Measurements from ENCODE around the gene GLB1L2.

GLB1L2 gene

DNA sequence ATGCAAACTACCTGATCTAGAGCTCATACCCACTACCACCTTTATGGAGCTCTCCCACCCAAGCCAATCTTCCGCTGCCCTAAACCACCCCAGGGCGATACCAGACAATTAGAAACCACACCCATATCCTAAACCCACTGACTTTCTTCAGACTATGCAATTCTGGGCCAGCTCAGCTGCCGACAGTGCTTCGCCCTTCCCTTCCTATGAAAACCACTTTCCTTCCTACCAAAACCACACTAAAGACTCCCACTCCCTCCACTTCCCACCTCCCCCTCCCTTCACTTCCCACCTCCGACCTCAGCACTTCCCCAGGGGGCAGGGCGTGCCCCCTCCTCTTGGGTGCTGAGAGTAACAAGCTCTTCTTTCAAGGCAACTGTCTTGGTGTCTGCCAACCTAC lies 55.2 kb downstream of the GLB1L2 start:
- no peak for DNase-seq (ENCODE audit: low spot score)

DNA sequence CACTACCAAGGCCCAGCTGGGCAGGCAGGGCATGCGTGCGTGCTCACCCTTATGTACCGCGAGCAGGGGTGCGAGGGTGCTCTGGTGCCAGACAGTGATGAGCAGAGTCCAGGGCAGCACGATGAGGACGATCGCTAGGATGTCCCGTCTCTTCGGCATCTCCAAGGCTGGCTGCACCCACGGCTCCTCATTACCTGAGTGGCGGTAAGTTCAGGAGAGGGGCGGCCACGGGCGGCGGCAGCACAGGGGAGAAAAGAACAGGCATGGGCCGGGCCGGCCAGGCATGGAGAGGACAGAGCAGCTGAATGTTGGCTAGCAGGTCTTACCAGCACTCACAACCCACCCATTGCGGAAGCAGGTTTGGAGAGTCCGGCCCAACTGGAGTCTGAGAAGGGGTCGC lies 55.7 kb downstream of the GLB1L2 start:
- no peak for DNase-seq (ENCODE audit: low spot score)

DNA sequence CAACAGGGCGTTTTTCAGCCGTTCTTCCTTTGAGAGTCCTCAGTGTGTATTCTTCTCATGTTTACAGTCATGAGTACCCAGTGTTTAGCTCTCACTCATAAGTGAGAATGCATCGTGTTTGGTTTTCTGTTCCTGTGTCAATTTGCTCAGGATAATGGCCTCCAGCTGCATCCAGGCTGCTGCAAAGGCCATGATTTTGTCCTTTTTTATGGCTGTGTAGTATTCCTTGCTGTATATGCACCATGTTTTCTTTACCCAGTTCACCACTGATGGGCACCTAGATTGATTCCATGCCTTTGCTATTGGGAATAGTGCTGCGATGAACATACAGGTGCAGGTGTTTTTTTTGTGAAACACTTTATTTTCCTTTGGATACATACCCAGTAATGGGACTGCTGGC lies 56.8 kb downstream of the GLB1L2 start:
- no peak for DNase-seq (ENCODE audit: low spot score)

DNA sequence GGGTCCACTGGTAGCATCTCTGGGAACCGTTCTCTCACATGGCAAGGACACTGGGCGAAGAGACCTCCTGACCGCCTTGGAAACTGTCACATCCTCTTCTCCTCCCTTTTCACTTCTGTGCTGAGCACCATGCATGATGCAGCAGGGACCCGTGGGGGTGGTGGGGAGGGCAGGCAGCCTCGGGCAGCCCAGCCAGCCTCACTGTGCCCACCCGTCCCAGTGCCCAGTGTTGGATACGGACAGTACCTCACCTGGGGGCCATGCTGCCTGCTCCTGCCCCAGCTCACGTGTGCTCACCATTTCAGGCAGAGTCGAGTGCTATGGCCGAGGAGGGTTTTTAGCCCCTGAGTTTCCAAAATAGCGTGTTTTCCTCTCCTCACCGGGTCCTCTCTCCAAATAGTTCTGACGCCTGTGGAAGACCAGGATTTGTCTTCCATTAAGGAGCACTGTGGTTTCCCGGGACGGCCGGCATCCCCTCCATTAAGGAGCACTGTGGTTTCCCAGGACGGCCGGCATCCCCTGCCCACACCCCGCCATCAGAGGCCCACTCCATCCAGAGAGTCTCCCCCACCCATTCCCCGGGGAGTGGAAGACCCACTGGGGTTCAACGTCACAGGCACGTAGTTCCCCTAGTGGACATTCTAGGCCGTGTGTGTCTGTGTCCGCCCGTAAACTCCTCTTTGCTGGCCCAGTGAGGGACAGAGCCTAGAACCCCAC lies 57.8 kb downstream of the GLB1L2 start:
- no peak for DNase-seq (ENCODE audit: low spot score)

DNA sequence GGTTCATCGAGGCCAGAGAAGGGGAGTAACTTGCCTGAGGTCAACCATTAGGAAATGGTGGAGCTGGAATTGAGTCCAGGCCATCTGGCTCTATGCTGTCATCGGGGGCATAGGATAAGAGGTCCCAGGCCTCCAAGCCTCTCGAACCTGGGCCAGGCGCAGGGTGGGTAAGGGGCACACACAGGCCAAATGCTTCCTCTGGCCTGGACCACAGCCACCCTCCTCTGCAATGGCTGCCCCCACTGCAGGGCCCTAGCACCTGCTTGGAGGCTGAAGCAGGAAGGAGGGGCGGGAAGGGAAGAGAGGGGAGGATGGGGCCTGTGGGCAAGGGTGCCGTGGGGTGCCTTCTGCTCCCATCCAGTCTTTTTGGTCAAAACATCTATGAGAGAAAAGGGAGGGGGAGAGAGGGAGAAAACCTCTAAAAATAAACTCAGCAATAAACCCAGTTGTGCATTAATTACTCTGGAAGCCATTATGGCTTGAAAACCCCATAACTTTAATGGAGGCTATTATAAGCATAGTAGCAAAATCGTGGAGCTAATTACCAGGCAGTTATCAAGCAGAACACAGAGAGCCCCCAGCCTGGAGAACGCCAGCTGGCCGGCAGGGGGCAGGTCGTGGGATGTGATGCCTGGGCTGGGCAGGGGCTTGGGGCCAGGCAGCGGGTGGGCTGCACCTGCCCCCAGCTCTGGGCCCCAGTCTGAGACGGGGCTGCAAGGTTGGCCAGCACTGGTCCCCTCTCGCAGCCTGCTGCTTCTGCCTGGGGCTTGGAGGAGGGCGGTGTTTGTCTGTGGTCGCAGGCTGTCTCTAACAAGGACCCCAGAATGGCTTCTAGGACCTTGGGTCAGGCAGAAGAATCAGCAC lies 59.1 kb downstream of the GLB1L2 start:
- DNase-seq (ENCODE audit: low spot score), result no peak

DNA sequence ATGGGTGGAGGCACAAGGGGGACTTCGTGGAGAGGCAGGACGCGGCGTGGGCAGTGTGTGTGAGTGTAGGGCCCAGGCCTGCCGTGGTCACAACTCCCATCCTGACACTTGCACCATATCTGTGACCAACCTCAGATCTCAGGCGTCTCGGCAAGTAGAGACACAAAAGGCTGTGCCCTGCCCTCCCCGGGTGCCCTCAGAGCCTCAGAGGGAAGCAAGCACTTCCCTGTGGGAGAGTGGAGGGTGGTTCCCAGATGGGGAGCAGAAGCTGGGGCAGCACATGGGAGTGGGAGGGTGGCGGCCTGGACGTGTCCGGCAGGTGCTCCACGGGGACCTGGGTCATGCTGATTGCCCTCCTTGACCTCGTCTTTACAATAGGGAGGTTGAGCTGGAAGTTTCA lies 59.9 kb downstream of the GLB1L2 start:
- no peak for DNase-seq (ENCODE audit: low spot score)

DNA sequence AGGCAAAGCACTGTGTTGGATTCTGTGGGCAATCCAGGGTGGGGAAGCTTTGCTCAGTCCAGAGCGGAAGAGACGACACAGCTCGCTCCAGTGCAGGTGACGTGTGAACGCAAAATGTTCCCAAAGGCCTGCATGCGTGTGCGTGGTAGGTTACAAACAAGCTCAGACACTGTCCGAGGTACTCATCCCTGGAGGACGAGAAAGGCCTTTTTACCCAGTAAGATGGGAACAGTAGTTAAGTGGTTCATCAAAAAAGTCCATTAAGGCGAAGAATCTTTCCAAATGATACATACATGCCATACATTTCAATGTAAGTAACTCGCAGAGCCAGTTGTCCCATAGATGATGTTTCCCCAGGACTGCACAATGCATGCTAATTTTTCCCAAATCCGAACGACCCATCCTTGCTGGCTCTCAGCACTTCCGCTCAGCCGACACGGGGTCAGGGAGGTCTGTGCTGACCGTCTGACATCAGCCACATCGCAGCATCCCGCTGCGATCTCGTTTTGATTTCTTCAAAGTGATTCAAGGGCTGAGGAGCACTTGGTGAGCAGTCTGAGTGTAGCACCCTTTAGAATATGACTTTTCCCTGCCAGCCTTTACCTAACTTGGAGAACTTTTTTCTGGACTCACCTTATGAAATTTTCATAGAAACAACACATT lies 61.3 kb downstream of the GLB1L2 start:
- no peak for DNase-seq (ENCODE audit: low spot score)

DNA sequence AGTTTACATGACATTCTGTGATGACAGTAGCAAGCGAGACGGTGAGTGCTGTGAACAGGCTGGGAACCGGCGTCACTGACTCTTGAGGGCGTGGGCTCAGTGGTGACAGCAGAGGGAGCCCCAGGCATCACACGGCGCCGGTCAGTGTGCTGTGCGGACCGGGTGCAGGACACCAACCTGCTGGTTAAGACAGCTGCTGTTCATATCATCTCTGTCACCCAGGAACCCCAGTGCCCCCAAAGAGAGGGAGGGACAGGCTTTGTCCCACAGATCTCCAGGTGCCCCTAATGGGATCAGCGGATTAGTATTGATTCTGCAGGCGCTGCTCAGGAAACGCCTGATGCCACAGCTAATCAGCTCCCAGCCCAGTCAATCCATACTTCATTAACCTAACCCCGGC lies 61.9 kb downstream of the GLB1L2 start:
- no peak for DNase-seq (ENCODE audit: low spot score)

DNA sequence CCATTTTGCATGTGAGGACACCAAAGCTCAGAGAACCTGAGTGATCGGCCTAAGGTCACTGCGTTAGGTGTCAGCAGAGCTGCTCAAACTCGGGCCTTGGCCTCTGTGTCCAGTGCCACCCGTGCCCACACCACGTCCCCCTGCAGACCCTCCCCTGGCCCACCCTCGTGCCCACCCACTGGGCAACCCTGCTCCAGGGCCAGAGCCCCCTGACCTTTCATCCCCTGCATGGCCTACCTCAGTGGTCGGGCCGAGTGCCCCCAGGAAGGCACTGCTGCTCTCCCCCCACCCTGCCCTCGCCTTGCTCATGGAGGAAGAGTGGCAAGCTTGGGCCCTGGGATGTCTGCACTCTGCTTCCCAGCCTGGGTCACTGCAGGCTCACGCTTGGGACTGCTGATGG lies 62.5 kb downstream of the GLB1L2 start:
- DNase-seq (ENCODE audit: low spot score), result no peak

DNA sequence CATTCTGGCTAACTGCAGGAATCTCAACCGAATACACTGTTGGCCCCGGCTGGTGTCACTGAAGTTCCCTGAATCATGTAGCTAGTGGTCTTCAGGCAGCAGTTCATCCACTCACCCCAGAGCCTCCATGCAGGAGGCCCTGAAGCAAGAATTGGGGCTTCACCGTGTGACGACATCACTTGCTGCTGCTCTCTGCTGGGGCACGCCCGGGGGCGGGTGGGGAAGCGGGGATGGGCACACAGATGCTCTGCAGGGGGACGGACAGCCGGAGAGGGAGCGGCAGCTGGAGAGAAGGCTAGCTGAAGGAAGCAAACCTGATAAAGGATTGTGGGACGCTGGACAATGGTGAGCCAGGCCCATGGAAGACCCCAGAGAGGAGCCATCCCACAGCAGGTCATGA lies 63.2 kb downstream of the GLB1L2 start:
- DNase-seq (ENCODE audit: low spot score), result no peak

DNA sequence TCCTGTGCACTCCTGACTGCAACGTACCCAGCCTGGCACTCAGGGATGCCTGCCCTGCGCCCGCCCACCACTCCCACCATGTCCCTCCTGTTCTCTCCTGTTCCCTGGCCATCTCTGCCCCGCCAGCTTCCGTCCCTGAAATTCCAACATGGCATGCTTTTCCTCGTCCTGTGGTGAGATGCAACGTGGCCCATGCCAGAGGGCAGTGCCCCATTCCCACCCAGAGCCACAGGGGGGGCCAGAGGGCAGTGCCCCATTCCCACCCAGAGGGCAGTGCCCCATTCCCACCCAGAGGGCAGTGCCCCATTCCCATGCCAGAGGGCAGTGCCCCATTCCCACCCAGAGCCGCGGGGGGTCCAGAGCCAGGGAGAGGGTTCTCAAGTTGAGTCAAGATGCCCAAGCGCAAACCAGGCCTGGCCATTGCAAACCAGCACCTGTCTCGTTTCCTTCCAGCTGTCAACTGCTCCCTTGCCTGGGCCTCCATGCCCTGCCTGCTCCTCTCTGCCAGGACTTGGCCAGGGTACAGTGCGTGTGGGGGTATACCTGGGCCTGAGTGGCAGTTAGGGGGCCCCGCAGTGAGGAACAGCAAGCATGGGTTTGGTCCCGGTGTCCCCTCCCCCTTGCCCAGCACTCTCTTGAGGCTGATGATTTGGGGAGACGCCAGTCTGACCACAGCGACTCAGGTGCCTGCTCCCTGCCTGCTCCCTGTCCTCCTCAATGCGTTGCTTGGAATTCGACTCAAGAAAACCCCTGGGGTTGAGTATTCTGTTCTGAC lies 65.7 kb downstream of the GLB1L2 start:
- DNase-seq (ENCODE audit: low spot score), result no peak

DNA sequence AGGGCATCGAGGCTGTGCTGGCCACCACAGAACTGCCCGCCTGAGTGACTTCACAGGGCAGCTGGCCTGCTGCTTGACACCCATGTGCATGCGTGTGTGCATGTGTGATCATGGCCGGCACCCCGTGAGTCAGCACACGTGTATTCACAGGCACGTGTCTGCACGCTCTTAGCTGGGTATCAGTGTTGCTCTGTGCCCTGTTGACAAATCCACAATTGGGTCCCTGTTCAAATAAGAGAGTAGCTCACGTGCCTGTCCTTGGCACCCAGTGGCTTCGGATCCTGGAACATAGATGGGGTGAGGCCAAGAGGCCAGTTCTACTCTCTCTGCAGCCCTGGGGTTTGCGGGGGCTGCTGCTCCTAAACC lies 66.3 kb downstream of the GLB1L2 start:
- DNase-seq (ENCODE audit: low spot score), result no peak

DNA sequence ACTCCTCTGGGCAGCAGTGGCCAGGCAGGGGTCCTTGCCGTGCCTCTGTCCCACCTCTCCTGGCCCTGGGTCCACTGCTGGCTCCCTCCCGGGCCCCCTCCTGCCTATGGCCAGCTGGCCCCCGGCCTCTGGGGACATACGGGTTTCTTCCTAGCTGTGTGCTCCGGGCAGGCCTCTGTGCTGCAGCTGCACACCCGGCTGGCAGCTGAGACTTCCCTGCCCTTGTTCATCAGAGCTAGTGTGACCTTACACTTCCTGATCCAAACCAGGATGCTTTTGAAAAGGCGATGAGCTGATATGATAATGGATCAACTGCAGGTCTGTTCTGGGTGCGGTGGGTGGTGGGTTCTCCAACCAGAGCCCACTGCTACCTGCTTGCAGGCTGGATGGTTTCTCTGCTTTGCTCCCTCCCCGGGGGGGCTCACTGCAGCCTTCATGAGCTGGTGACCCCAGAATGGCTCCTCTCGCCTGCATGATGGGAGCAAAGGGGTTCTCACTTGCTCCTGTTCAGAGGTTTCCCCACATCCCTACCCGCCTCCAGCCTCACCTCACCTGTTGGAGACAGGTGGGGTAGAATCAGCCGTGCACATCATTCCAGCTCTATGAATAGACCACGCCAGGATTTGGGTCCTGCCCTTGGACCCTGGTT lies 67.0 kb downstream of the GLB1L2 start:
- no peak for DNase-seq (ENCODE audit: low spot score)

DNA sequence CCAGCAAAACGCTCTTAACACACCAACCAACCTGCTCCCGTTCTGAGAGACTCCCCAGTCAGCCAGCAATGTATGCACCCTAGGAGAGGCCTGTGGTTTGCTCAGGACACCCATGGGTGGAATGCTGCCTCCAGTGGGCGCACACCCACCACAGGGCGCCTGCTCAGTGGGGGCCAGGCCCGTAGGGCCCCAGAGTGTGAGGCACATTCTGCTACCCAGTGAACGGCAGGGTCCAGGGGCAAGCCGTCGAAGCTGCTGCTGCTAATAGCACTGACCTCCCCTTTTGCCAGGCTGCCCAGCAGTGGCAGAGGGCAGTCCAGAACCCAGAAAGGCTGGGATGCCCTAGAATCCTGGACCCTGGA lies 67.5 kb downstream of the GLB1L2 start:
- no peak for DNase-seq (ENCODE audit: low spot score)

DNA sequence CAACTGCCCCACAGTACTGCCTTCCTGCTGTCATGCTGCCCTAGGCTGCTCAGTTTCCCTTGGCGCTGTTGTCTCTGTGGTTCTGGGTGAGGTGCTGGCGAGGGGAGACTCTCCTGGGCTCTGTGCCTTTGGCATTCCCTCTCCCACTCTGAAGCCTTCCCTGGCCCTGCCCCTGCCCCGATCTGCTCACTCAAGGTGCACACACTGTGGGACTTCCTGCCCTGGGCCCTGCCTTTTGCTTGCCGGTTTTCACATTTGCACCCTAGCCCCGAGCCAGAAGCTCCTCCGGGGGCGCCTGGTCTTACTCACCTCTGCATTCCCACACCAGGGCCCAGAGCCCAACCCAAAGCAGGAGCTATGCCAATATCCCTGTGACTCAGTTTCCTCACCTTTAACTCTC lies 68.2 kb downstream of the GLB1L2 start:
- no peak for DNase-seq (ENCODE audit: low spot score)

DNA sequence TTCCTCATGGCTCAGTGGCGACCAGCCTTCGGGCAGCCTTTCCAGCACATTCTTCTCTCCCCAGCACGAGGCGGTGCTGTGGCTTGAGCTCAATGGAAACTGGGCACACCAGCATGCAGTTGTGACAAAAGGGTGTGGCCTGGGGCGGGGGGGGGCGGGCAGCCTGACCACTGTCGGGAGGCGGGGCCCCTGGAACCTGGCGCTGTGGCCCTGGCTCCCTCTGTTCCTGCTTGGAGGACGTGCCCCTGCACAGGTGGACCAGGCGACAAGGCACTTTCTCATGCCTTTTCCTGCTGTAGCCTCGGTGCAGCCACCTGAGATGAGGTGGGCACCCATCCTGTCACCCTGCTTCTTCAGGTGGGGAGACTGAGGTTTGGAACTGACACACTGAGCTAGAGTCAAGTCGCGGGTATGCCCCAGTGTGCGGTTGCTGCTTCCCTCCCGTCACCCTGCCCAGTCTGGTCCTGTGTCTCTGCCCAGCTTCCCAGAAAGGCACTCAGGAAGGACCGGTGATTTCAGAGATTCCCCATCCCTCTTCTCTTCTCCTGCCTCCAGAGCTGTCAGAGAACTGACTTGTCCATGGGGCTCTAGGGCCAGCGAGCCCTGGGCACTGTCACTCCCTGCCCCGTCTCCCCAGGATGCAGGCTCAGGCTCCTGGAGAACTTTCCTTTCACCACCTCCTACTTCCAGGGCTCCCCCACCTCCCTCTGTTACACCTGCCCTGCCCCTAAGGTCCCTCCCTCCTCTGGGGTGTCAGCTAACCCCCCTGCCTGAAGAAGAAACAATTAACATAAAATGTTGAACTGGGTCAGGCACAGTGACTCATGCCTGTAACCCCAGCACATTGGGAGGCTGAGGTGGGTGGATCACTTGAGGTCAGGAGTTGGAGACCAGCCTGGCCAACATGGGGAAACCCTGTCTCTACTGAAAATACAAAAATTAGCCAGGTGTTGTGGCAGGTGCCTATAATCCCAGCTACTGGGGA lies 70.3 kb downstream of the GLB1L2 start:
- DNase-seq (ENCODE audit: low spot score), result no peak

DNA sequence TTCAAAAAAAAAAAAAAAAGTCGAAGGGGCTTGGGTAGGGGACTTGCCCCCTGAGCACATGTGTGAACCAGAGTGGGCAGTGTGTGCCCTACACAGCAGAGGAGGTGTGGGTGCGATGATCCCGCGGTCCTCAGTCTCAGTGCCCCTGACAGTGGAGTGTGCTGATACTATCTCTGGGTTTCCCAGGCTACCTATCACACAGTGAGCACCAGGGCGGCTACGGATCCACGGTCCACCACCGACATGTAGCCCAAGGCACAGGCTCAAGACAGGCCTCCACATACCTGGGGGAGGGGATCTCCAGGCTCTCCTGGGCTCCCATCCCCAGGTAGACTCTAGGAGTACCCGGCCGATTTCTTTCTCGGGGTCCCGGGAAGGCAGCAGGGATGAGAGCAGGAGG lies 71.1 kb downstream of the GLB1L2 start:
- DNase-seq (ENCODE audit: low spot score), result no peak

DNA sequence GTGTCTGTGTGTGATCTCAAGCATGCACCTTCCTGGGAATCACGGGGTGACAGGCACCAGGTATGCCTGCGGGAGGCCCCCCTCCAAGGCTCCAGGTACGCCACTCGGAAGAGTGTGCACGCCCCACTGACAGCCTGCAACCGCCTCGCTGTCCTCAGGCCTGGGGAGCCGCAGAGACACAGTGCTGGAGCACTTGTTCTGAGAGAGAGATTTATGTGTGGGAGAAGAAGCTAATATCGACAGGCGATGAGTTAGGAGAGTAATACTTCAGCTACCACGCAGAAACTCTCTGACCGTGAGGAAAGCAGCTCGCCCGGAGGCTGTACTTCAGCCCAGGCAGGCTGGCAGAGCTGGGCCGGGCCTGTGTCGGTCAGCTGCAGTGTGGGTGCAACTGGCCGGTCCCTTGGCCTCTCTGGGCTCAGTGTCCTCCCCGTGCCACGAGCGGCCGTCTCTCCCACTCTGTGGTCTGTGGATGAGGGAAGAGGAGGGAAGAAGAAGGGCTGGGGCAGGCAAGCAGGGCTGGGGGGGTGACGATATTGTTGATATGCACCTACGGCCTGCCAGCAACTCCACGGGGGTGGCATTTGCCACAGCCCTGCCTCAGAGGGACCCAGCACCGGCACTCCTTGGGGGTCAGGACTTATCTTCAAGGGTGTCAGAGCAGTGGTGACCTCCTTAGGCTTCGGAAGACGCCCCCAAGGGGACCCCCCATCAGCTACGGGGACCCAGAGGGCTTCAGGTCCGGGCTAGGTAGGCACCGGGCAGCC lies 73.0 kb downstream of the GLB1L2 start:
- DNase-seq (ENCODE audit: low spot score), result no peak

DNA sequence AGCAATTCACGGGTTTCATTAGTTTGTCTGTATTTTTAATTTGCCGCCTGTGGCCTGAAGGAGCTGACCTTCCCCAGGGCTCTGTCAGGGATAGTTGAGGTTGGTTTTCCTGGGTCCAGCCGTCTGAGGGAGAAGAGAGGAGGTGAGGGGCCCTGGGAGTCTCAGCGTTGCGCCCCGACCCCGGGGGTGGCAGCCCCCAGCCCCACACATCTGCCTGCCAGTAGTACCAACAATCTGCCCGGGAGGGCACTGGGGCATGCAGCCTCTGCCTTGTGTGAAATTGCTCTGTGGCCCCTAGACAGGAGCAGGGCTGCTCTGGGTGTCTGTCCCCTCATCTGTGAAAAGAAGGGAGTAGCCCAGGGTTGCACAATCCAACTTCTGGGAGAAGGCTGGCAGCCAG lies 73.6 kb downstream of the GLB1L2 start:
- no peak for DNase-seq (ENCODE audit: low spot score)

DNA sequence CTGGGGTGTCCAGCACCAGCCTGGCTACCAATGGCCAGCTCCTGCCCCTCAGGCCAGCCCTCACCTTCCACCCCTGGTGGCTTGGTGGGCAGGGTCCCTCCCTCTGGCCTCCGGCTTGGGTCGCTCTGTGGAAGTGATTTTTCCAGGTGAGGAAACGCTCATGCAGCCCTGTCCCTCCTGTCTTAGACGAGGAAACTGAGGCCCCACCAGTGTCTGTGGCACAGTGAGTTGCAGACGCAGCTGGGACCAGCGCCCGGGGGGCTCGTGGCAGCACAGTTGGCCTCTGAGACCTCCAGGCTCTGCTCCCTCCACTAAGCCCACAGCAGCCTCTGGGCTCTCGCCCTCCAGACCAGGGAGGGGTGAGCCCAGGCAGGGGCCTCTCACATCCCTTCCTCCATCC lies 74.1 kb downstream of the GLB1L2 start:
- DNase-seq (ENCODE audit: low spot score), result no peak
